Sigmoid colon (tissue), 7 donors: Measurements from ENCODE around the gene GLB1L3. TPM values are rescaled to one million over a fixed set of nuclear protein-coding genes. Genes with fewer than 3 reads are reported as not detected.

Experiments
- DNase-seq: peaks from one replicate; pipeline ENCODE4 v3.0.0-alpha.2; 2019
- H3K27ac ChIP-seq, 4 donors: fragments of 200-600 bp; sonication (generic); one replicate each; pipeline ENCODE4 v1.5.1; 2016 to 2019; ENCODE audit warnings: mild to moderate bottlenecking in 1 of 4
- H3K27me3 ChIP-seq, 3 donors: fragments of 200-600 bp; sonication (generic); one replicate each; pipeline ENCODE4 v1.5.1; 2019; ENCODE audit warnings: mild to moderate bottlenecking in 1 of 3
- H3K36me3 ChIP-seq, 4 donors: fragments of 200-600 bp; sonication (generic); one replicate each; pipeline ENCODE4 v1.5.1; 2016 to 2019
- H3K4me1 ChIP-seq, 4 donors: fragments of 200-600 bp; sonication (generic); one replicate each; pipeline ENCODE4 v1.5.1; 2017 to 2019
- H3K4me3 ChIP-seq, 4 donors: fragments of 200-600 bp; sonication (generic); one replicate each; pipeline ENCODE4 v1.5.1; 2017 to 2019; ENCODE audit warnings: mild to moderate bottlenecking in 2 of 4, moderate library complexity in 1 of 4
- H3K9me3 ChIP-seq, 4 donors: fragments of 200-600 bp in 3 of 4; sonication (generic) in 3 of 4; one replicate each; pipeline versions ENCODE4 v1.5.1 to v1.6.1; 2013 to 2019
- CTCF ChIP-seq, 4 experiments: fragments of 450-650 bp in 3 of 4; fragments of 200-600 bp in 1 of 4; IDR thresholded peaks; one replicate each; pipeline ENCODE4 v1.5.1; 2016 to 2019; ENCODE audit warnings: antibody characterized with exemption in 4 of 4, mild to moderate bottlenecking in 3 of 4, moderate library complexity in 2 of 4
- EP300 ChIP-seq, 4 donors: sonication (generic); formaldehyde crosslinking; IDR thresholded peaks; one replicate each; pipeline ENCODE4 v1.6.1; 2017; ENCODE audit warnings: antibody characterized with exemption in 4 of 4
- POLR2A ChIP-seq, 2 donors: fragments of 450-650 bp; IDR thresholded peaks; one replicate each; pipeline ENCODE4 v1.6.1; 2016; ENCODE audit warnings: antibody characterized with exemption in 2 of 2, mild to moderate bottlenecking in 2 of 2, moderate library complexity in 2 of 2
- POLR2AphosphoS5 ChIP-seq, 4 donors: sonication (generic); formaldehyde crosslinking; IDR thresholded peaks; one replicate each; pipeline ENCODE4 v1.6.1; 2017; ENCODE audit warnings: antibody characterized with exemption in 4 of 4
- WGBS, 2 donors: extraction: QIAGEN DNeasy Blood & Tissue Kit; methylation state at CpG; one replicate each; pipeline ENCODE4 v1.1.7; 2013; 5-methylcytosine and 5-hydroxymethylcytosine counted together
- intact Hi-C: fragments of 100-400 bp; cut with DNase I; formaldehyde crosslinking; loops from one replicate; pipeline ENCODE4 v1.15.1; 2023
- polyA plus RNA-seq, 3 donors: library from polyadenylated mRNA; stranded (reverse); fragments of 200-250 nt; gene quantifications; one replicate each; pipeline ENCODE4 v1.2.3, GENCODE V29; 2013
- total RNA-seq, 4 donors: library from RNA; depleted of rRNA; stranded (reverse); fragments of >200 nt; gene quantifications; one replicate each; pipeline ENCODE4 v1.1.0, GENCODE V29; 2016
- donor health status: healthy with polysubstance abuse.
- donor health status: Bipolar disorder and iron deficiency.
- donor health status: healthy.

The GLB1L3 gene
- total and polyA plus RNA-seq, 7 donors = 0.25 to 8.9 (median 1.1) TPM; not detected in 2

GRCh38 chr11:134242376-134242775, 33.8 kb upstream of the GLB1L3 start:
- Histone ChIP-seq H3K36me3 (peaks cover 15 to 96% (median 48%) of the 10 kb centered on the region in 4 donors), H3K27me3 (no peaks in the 10 kb centered on the region), H3K9me3 (no peaks in the 10 kb centered on the region), H3K4me3 (no peak overlapping the region), H3K27ac (no peak overlapping the region), H3K4me1 (no peaks in the 10 kb centered on the region)
- TF ChIP-seq POLR2A (IDR thresholded peaks at IDR 0.05) (no peak), POLR2AphosphoS5 (IDR thresholded peaks at IDR 0.05) (no peak), CTCF (IDR thresholded peaks at IDR 0.05) (no peak), EP300 (IDR thresholded peaks at IDR 0.05) (no peak)
- intact Hi-C loops = no loop called here
- no peak for DNase-seq
- WGBS, 2 donors = 93 to 96% methylated on average over 9 of the region's 9 CpGs

- Histone ChIP-seq H3K4me3 (no peak overlapping the region), H3K4me1 (no peaks in the 10 kb centered on the region), H3K27ac (no peak overlapping the region), H3K36me3 (peaks cover 13 to 98% (median 62%) of the 10 kb centered on the region in 4 donors), H3K27me3 (no peaks in the 10 kb centered on the region), H3K9me3 (no peaks in the 10 kb centered on the region)
- 96 to 98% methylated on average over 4 of the region's 4 CpGs for WGBS, 2 donors
- intact Hi-C loops = no loop called here
- DNase-seq = no peak
- no peak for TF ChIP-seq CTCF (IDR thresholded peaks at IDR 0.05)
- no peak for TF ChIP-seq POLR2AphosphoS5 (IDR thresholded peaks at IDR 0.05)
- no peak for TF ChIP-seq POLR2A (IDR thresholded peaks at IDR 0.05)
- no peak for TF ChIP-seq EP300 (IDR thresholded peaks at IDR 0.05)
Measured at GRCh38 chr11:134243913-134244312, 32.3 kb upstream of the GLB1L3 start.

GRCh38 chr11:134244593-134244992, 31.6 kb upstream of the GLB1L3 start:
- Histone ChIP-seq H3K36me3 (peaks cover 9 to 98% (median 66%) of the 10 kb centered on the region in 4 donors), H3K9me3 (no peaks in the 10 kb centered on the region), H3K4me3 (no peak overlapping the region), H3K27me3 (no peaks in the 10 kb centered on the region), H3K4me1 (no peaks in the 10 kb centered on the region), H3K27ac (no peak overlapping the region)
- WGBS, 2 donors = 62 to 73% methylated on average over 7 of the region's 7 CpGs
- TF ChIP-seq POLR2A (IDR thresholded peaks at IDR 0.05) (no peak), CTCF (IDR thresholded peaks at IDR 0.05) (peak in 3 of 4 experiments; percentile 13 to 40 (median 28))
- intact Hi-C loops = no loop called here
- no peak for DNase-seq

GRCh38 chr11:134245434-134245833, 30.7 kb upstream of the GLB1L3 start:
- Histone ChIP-seq H3K27ac (no peak overlapping the region), H3K4me3 (no peak overlapping the region), H3K9me3 (no peaks in the 10 kb centered on the region), H3K4me1 (no peaks in the 10 kb centered on the region), H3K27me3 (no peaks in the 10 kb centered on the region), H3K36me3 (peaks cover 16 to 98% (median 70%) of the 10 kb centered on the region in 4 donors)
- WGBS, 2 donors = 95% methylated on average over 14 of the region's 14 CpGs
- intact Hi-C loops = no loop called here
- DNase-seq = no peak
- no peak for TF ChIP-seq CTCF (IDR thresholded peaks at IDR 0.05)
- no peak for TF ChIP-seq EP300 (IDR thresholded peaks at IDR 0.05)

GRCh38 chr11:134246100-134246499, 30.1 kb upstream of the GLB1L3 start:
- Histone ChIP-seq H3K27me3 (no peaks in the 10 kb centered on the region), H3K27ac (no peak overlapping the region), H3K36me3 (peaks cover 23 to 100% (median 75%) of the 10 kb centered on the region in 4 donors), H3K4me1 (no peaks in the 10 kb centered on the region), H3K9me3 (no peaks in the 10 kb centered on the region), H3K4me3 (no peak overlapping the region)
- no peak for DNase-seq
- no peak for TF ChIP-seq CTCF (IDR thresholded peaks at IDR 0.05)
- TF ChIP-seq POLR2AphosphoS5 (IDR thresholded peaks at IDR 0.05) = no peak
- TF ChIP-seq EP300 (IDR thresholded peaks at IDR 0.05) = no peak
- no peak for TF ChIP-seq POLR2A (IDR thresholded peaks at IDR 0.05)
- WGBS, 2 donors = 92 to 94% methylated on average over 11 of the region's 11 CpGs
- intact Hi-C loops = no loop called here
